Subcutaneous adipose tissue (tissue), 4 donors: ENCODE data around the gene ATP8B1. TPM values are rescaled to one million over a fixed set of nuclear protein-coding genes. Genes with fewer than 3 reads are reported as not detected.

ENCODE experiments used
- CTCF ChIP-seq: fragments of 450-650 bp; IDR thresholded peaks from one replicate; pipeline ENCODE4 v1.5.1; 2016; ENCODE audit warnings: low read depth, mild to moderate bottlenecking, control low read depth, antibody characterized with exemption, moderate library complexity
- total RNA-seq, 4 donors: library from RNA; depleted of rRNA; stranded (reverse); fragments of >200 nt; gene quantifications; one replicate each; pipeline ENCODE4 v1.1.0, GENCODE V29; 2016

The ATP8B1 gene
- total RNA-seq, 4 donors from 2014 or later: 7.5 to 14.3 (median 9.2) TPM

GRCh38 chr18:57754577-57755338 is 48.4 kb downstream of the ATP8B1 start:
- TF ChIP-seq CTCF: no peak

GRCh38 chr18:57753063-57753462 is 50.1 kb downstream of the ATP8B1 start:
- TF ChIP-seq CTCF: no peak

GRCh38 chr18:57749604-57749970 is 53.5 kb downstream of the ATP8B1 start:
- no peak for TF ChIP-seq CTCF

GRCh38 chr18:57748770-57749603 is 54.1 kb downstream of the ATP8B1 start:
- no peak for TF ChIP-seq CTCF

GRCh38 chr18:57747809-57748680 is 55.1 kb downstream of the ATP8B1 start:
- TF ChIP-seq CTCF: no peak

GRCh38 chr18:57744211-57744694 is 58.9 kb downstream of the ATP8B1 start:
- no peak for TF ChIP-seq CTCF
